Hematopoietic multipotent progenitor cell treated with erythropoietin and hydrocortisone succinate and interleukin-3 and kit ligand, for 4 days (in vitro differentiated cells): ENCODE results near the gene PCBD2.
"Not testable (repeated sequence)": the region's sequence is repeated elsewhere in the genome, so short reads cannot be mapped to it uniquely, and the experiment has no call there.

Experiments
- DNase-seq: peaks from one replicate; pipeline ENCODE4 v3.0.0-alpha.2; 2015

PCBD2 gene

GRCh38 chr5:134904610-134905245 lies at the start of gene PCBD2:
Gene PCBD2 (plus strand): TSS chr5:134905131. CDS start chr5:134905140, 9 bp downstream.
- peak; percentile 98 for DNase-seq

DNA sequence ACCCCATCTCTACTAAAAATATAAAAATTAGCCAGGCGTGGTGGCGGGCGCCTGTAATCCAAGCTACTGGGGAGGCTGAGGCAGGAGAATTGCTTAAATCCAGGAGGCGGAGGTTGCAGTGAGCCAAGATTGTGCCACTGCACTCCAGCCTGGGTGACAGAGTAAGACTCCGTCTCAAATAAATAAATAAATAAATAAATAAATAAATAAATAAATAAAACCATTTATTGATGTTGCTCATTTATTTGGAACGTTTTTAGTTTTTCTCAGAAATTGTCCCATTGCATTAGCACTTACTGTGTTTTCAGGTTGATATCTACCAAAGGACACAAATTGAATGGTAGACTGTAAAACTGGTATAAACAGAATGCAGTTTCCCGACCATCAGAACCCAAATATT lies 48.5 kb upstream of the PCBD2 start:
- DNase-seq = not testable (repeated sequence)

DNA sequence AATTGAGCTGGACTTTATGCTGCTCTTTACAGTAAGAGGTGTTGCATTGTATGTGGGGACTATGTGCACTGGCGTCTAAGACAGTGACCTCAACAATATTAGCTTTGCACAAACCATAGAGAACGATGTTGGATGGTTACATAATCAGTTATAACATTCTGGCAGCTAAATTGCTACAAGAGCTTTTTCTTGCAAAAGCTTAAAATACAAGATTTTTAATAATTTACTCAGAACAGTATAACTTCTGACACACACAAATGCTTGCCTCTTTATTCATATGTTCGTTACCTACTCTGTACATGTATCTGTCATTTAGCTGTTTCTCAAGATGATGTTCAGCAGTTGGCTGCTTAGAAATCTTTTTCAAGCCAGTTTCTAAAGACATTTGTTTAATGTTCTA lies 47.5 kb upstream of the PCBD2 start:
- DNase-seq = no peak

GRCh38 chr5:134864707-134865106 lies 40.2 kb upstream of the PCBD2 start:
- no peak for DNase-seq

- peak; percentile 38 for DNase-seq
Observed at GRCh38 chr5:134873494-134873893, 31.4 kb upstream of the PCBD2 start.

DNA sequence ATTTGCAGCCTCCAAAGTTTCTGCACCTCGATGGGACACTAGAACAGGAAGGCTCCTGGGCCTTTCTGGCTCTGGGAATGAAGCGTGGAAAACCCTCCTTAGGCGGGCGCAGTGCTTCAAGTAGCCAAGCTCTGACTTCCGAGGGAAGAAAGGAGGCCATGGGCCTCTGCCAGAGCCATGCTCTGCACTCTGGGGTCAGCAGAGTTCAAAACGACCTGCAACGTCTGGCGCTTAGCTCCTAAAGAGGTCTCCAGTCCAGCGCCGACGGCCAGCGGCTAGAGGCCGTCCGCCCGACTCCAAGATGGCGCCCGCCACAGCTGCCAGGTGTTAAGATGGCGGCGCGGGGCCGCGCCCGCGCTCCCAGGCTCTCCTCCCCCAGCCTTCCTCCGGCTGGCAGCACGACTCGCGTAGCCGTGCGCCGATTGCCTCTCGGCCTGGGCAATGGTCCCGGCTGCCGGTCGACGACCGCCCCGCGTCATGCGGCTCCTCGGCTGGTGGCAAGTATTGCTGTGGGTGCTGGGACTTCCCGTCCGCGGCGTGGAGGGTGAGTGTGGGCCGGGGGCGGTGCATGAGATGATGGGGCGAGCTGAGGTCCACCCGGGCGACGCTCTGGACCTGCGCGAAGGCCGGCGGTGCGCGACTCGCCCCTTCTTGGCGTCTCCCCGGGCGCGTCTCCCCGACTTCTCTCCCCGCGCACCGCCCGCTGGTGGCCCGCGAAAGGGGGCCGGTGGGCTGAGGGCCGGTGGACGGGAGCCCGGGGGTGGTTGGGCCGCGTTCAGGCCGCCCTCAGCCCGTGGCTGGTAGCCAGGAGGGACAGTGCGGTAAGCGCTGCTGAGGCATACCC lies 30.7 kb upstream of the PCBD2 start, which contains the start of gene TXNDC15:
Gene TXNDC15, plus strand, starts transcription at position 385 of the 844 bp plus-strand sequence. Its CDS starts 57 bp downstream, at position 442.
- DNase-seq = peak; percentile 93

- DNase-seq = peak; percentile 70
Observed at GRCh38 chr5:134874831-134875655, 29.9 kb upstream of the PCBD2 start.

DNA sequence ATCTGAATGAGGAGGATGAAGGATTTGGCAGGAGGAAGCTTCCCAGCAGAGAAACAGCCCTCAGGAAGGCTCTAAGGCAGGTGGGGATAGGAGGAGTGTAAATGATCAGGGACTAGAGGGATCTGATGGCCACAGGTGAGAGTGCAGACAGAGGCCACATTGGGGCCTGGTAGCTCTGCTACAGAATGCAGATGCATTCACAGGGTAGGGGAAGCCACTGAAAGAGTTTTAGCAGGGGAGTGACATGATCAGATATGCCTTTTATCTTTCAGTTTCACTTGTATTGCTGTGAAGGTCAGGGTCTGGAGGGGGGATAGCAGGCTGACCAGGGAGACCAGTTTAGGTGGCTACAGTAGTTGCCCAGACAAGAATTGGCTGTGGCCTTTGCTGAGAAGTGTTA lies 27.8 kb upstream of the PCBD2 start:
- peak; percentile 44 for DNase-seq

DNA sequence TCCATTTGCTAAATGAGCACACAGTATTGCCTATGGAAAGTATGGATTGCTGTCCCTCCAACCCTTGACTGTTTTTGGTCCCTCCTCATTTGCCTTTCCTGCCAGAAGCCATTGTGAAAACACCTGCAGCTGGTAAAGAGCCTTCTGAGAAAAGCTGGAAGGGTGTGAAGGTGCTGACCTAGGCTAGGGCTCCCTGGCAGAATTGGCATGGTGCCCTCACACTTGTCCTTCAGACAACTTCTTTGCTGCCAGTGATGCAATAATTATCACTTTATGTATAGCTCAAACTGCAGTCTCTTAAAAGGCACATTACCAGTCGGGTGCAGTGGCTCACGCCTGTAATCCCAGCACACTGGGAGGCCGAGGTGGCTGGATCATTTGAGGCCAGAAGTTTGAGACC lies 26.5 kb upstream of the PCBD2 start:
- DNase-seq = no peak

DNA sequence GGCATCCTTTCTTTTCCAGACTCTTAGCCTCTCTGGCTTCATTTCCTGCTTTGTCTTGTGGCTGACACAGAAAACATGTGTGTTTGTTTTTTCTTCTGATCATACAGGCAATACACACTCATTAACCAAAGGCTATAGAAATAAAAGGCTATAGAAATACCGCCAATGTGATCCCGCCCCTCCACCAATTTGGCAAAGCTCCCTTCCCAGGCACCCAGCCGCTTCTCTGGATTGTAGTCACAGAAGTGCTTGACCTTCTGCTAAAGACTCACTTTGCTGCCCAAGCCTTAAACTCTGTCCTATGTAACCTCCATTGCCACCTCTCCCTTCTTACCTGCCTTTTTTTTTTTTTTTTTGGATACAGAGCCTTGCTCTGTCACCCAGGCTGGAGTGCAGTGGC lies 25.5 kb upstream of the PCBD2 start:
- no peak for DNase-seq

- not testable (repeated sequence) for DNase-seq
Observed at GRCh38 chr5:134880937-134881336, 24.0 kb upstream of the PCBD2 start.

DNA sequence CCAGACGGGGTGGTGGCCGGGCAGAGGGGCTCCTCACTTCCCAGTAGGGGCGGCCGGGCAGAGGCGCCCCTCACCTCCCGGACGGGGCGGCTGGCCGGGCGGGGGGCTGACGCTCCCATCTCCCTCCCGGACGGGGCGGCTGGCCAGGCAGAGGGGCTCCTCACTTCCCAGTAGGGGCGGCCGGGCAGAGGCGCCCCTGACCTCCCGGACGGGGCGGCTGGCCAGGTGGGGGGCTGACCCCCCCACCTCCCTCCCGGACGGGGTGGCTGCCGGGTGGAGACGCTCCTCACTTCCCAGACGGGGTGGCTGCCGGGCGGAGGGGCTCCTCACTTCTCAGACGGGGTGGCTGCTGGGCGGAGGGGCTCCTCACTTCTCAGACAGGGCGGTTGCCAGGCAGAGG lies 23.2 kb upstream of the PCBD2 start:
- DNase-seq = not testable (repeated sequence)

- DNase-seq = no peak
Observed at GRCh38 chr5:134887593-134888159, 17.3 kb upstream of the PCBD2 start.

GRCh38 chr5:134889335-134889734 lies 15.6 kb upstream of the PCBD2 start:
- no peak for DNase-seq

- DNase-seq = no peak
Observed at GRCh38 chr5:134891473-134891872, 13.5 kb upstream of the PCBD2 start.

DNA sequence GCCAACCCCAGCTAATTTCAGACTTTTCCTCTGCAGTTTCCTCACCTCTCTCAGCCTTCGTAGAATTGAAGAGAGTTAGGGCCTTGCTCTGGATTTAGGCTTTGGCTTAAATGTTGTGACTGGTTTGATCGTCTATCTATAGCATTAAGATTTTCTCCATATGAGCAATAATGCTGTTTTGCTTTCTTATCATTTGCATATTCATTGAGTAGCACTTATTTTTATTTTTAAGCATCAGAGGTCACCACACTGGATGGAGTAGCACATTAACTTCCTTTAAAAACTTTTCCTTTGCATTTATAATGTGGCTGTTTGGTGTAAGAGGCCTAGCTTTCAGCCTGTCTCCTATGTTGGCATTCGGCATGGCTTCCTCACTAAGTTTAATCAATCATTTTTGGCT lies 12.6 kb upstream of the PCBD2 start:
- DNase-seq = no peak

DNA sequence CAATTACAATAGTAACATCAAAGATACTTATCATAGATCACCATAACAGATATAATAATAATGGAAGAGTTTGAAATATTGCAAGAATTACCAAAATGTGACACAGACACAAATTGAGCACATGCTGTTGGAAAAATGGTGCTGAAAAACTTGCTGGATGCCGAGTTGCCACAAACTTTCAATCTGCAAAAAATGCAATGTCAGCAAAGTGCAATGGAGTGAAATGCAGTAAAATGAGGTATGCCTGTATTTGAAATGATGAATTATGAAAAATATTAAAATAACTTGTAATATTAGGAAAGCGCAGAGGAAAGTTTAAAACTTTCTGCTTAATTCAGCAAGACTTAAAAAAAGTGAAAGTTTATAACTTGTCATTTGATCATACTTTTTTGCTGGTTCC lies 12.0 kb upstream of the PCBD2 start:
- DNase-seq = no peak

GRCh38 chr5:134893748-134894505 lies 11.0 kb upstream of the PCBD2 start:
- no peak for DNase-seq

DNA sequence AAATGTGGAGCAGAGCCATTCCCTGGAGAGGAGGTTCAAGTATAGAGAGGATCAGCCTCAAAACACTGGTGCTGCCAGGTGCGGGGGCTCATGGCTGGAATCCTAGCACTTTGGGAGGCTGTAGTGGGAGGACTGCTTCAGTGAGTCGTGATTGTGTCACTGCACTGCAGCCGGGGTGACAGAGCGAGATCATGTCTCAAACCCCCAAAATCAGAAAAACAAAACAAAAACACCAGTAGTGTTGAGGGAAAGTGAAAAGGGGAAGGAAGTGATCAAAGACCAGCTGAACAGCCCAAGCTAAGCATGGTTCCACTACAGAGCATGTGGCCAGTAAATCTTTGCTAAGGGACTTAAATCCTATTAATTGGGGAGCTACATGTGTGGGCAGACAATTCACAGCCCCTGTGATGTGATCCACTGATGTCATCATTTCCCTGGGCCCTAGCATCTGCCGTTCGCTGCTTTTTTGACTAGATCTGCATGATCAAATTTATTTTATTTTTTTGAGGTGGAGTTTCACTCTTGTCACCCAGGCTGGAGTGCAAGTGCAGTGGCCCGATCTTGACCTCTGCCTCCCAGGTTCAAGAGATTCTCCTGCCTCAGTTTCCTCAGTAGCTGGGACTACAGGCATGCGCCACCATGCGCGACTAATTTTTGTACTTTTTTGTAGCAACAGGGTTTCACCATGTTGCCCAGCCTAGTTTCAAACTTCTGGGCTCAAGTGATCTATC lies 2.7 kb upstream of the PCBD2 start:
- peak; percentile 74 for DNase-seq

DNA sequence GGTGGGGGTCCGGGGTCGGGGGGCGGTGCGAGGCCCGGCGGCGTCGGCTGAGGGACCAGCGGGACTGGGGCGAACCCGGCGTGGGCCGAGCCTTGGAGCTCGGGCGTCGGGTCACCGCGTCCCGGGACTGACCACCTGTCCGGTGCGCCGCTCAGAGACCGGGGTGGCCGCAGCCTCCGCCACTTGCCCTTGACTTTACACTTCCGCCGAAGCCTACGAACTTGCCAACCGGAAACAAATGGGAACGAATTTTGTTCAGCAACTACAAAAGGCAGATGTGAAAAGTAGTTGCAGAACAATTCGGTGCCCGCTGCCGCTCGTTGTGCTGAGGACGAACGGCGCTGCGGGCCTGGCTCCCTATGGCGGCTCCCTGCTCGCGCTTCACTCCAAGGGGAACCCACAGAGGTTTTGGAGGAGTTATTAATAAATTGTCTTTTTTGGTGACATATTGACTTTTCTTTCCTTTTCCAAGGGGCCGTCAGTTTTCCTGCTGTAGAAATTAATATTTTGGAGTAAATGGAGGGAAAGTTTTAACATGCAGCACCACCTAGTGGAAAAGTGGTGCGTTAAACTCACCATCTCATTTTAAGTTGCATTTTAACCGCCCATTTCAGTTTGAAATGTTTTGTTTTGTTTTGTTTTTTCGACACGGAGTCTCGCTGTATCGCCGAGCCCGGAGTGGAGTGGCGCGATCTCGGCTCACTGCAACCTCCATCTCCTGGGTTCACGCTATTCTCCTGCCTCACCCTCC lies 490 bp downstream of the PCBD2 start:
- peak; percentile 90 for DNase-seq

GRCh38 chr5:134906811-134907210 lies 1.9 kb downstream of the PCBD2 start:
- DNase-seq = no peak
